Retinal pigment epithelial cell (primary cell): ENCODE results near the gene PPP1R13B.

Experiments
- DNase-seq: peaks from one replicate; pipeline ENCODE4 v3.0.0-alpha.2; 2010; ENCODE audit warnings: low read depth
- H3K4me3 ChIP-seq: 2 replicates; pipeline ENCODE4 v1.5.1; 2011; ENCODE audit warnings: mild to moderate bottlenecking, low read length, control low read depth, moderate library complexity
- CTCF ChIP-seq: conservative IDR thresholded peaks from 2 replicates; pipeline ENCODE4 v1.5.1; 2011; ENCODE audit warnings: low read depth, low read length, control low read depth, inconsistent platforms

The PPP1R13B gene

GRCh38 chr14:103749452-103749851 is 97.9 kb downstream of the PPP1R13B start:
- no peak for DNase-seq
- H3K4me3 ChIP-seq: no peak overlapping the region
- no peak for TF ChIP-seq CTCF

GRCh38 chr14:103748534-103748857 is 98.9 kb downstream of the PPP1R13B start:
- TF ChIP-seq CTCF: no peak
- no peak overlapping the region for H3K4me3 ChIP-seq
- DNase-seq: no peak

- no peak overlapping the region for H3K4me3 ChIP-seq
- TF ChIP-seq CTCF: no peak
- DNase-seq: no peak
These were observed 100.7 kb downstream of the PPP1R13B start for GRCh38 chr14:103746701-103747100.

- TF ChIP-seq CTCF: no peak
- no peak overlapping the region for H3K4me3 ChIP-seq
- DNase-seq: no peak
These were observed 102.0 kb downstream of the PPP1R13B start for GRCh38 chr14:103745424-103745823.

- no peak for DNase-seq
- H3K4me3 ChIP-seq: no peak overlapping the region
- no peak for TF ChIP-seq CTCF
These were observed 102.6 kb downstream of the PPP1R13B start for GRCh38 chr14:103744621-103745395.

- TF ChIP-seq CTCF: no peak
- DNase-seq: no peak
- no peak overlapping the region for H3K4me3 ChIP-seq
These were observed 103.7 kb downstream of the PPP1R13B start for GRCh38 chr14:103743691-103744090.

- TF ChIP-seq CTCF: no peak
These were observed 104.7 kb downstream of the PPP1R13B start for GRCh38 chr14:103742499-103743255.

More at GRCh38 chr14:103742499-103743255, 104.7 kb downstream of the PPP1R13B start:
- H3K4me3 ChIP-seq: no peak overlapping the region
- peak; percentile 85 for DNase-seq
